Measurements from ENCODE around the gene RANBP1. TPM values are rescaled to one million over a fixed set of nuclear protein-coding genes. Genes with fewer than 3 reads are reported as not detected.
A peak's percentile ranks its signal among the peaks of the same experiment; 100 is the strongest.
"Not testable (repeated sequence)": the region's sequence is repeated elsewhere in the genome, so short reads cannot be mapped to it uniquely, and the experiment has no call there.

RANBP1 gene
- 501 and 509 TPM in 2 replicates for total RNA-seq (2021)
- percentile 90 among the genes with signal in this experiment for Bru-seq, nascent RNA
- percentile 92 among the genes with signal in this experiment for BruChase-seq, experiment 1, labeled RNA remaining after a 2-hour chase
- percentile 97 among the genes with signal in this experiment for BruChase-seq, experiment 2, labeled RNA remaining after a 6-hour chase
- long read RNA-seq, transcript RANBP1-201 (6 exons, 837 nt): major isoform, 586 of 1,018 reads
- long read RNA-seq, transcript RANBP1-202 (6 exons, 1,132 nt): minor isoform, 385 of 1,018 reads
- long read RNA-seq, partial matches to known transcripts: 29 of 1,018 reads
- long read RNA-seq, other reads (novel, unspliced or antisense): 13 of 1,018 reads

GRCh38 chr22:20115691-20116375 is at the start of gene RANBP1:
Gene RANBP1, plus strand, starts transcription at chr22:20116104. Its CDS starts 81 bp downstream, at chr22:20116185.
- peak within 1 kb of the TSS; percentile 95 for H3K4me3 ChIP-seq (ENCODE audit: low read depth, low read length, poor library complexity, severe bottlenecking)
- intact Hi-C loops (cut with micrococcal nuclease; ENCODE audit: unreplicated experiment): no loop called here
- BruUV-seq (replicated peaks): no TSS peak
- ChIA-PET POLR2A (ENCODE audit: low non-redundant PET) (no interaction called here), CTCF (no interaction called here)
- H3K4me1 ChIP-seq (ENCODE audit: insufficient read depth, low read length, poor library complexity, severe bottlenecking): peaks cover 19% of the 10 kb centered on the region
- peak within 1 kb of the TSS; percentile 95 for H3K27ac ChIP-seq (ENCODE audit: low read depth, low read length, poor library complexity, severe bottlenecking)
- no peaks in the 10 kb centered on the region for H3K9me3 ChIP-seq (ENCODE audit: low read depth, low read length, poor library complexity, severe bottlenecking)
- no peaks in the 10 kb centered on the region for H3K27me3 ChIP-seq (replicated peaks; ENCODE audit: insufficient read depth, low read depth, low read length, poor library complexity)
- DNase-seq (ENCODE audit: low spot score): no peak
- peaks cover 66% of the 10 kb centered on the region for H3K36me3 ChIP-seq (ENCODE audit: insufficient read depth, low read length, poor library complexity, severe bottlenecking)
- TF ChIP-seq CTCF (conservative IDR thresholded peaks at IDR 0.05; ENCODE audit: low read depth, low read length) (no peak), EZH2 (IDR thresholded peaks at IDR 0.05; ENCODE audit: borderline replicate concordance, low read depth, low read length, poor library complexity, severe bottlenecking) (no peak)

- H3K27ac ChIP-seq (ENCODE audit: low read depth, low read length, poor library complexity, severe bottlenecking): no peak overlapping the region
- H3K27me3 ChIP-seq (replicated peaks; ENCODE audit: insufficient read depth, low read depth, low read length, poor library complexity): no peaks in the 10 kb centered on the region
- no TSS peak for BruUV-seq (replicated peaks)
- intact Hi-C loops (cut with micrococcal nuclease; ENCODE audit: unreplicated experiment): no loop called here
- DNase-seq (ENCODE audit: low spot score): no peak
- POLR2A ChIA-PET (ENCODE audit: low non-redundant PET): no interaction called here
- CTCF ChIA-PET: no interaction called here
- no peaks in the 10 kb centered on the region for H3K9me3 ChIP-seq (ENCODE audit: low read depth, low read length, poor library complexity, severe bottlenecking)
- no peak for TF ChIP-seq CTCF (conservative IDR thresholded peaks at IDR 0.05; ENCODE audit: low read depth, low read length)
- no peak for TF ChIP-seq EZH2 (IDR thresholded peaks at IDR 0.05; ENCODE audit: borderline replicate concordance, low read depth, low read length, poor library complexity, severe bottlenecking)
- no peak overlapping the region for H3K4me3 ChIP-seq (ENCODE audit: low read depth, low read length, poor library complexity, severe bottlenecking)
- no peaks in the 10 kb centered on the region for H3K36me3 ChIP-seq (ENCODE audit: insufficient read depth, low read length, poor library complexity, severe bottlenecking)
- no peaks in the 10 kb centered on the region for H3K4me1 ChIP-seq (ENCODE audit: insufficient read depth, low read length, poor library complexity, severe bottlenecking)
These were observed 49.1 kb upstream of the RANBP1 start for GRCh38 chr22:20066617-20067383.

GRCh38 chr22:20067384-20067682 is 48.6 kb upstream of the RANBP1 start:
- H3K36me3 ChIP-seq (ENCODE audit: insufficient read depth, low read length, poor library complexity, severe bottlenecking); intact Hi-C loops (cut with micrococcal nuclease; ENCODE audit: unreplicated experiment); H3K27me3 ChIP-seq (replicated peaks; ENCODE audit: insufficient read depth, low read depth, low read length, poor library complexity); H3K27ac ChIP-seq (ENCODE audit: low read depth, low read length, poor library complexity, severe bottlenecking); DNase-seq (ENCODE audit: low spot score); H3K4me1 ChIP-seq (ENCODE audit: insufficient read depth, low read length, poor library complexity, severe bottlenecking); H3K4me3 ChIP-seq (ENCODE audit: low read depth, low read length, poor library complexity, severe bottlenecking); BruUV-seq (replicated peaks); CTCF ChIA-PET; POLR2A ChIA-PET (ENCODE audit: low non-redundant PET); H3K9me3 ChIP-seq (ENCODE audit: low read depth, low read length, poor library complexity, severe bottlenecking): not testable (repeated sequence)

Measured in A673 (cell line).